Activated CD4-positive, alpha-beta memory T cell treated with anti-CD3 and anti-CD28 coated beads, Interleukin-2, amount 10 ng/mL, durations not matched to agents 7 days and 5 days (primary cell): ENCODE data around the gene DSG3. TPM values are rescaled to one million over a fixed set of nuclear protein-coding genes. Genes with fewer than 3 reads are reported as not detected.

ENCODE experiments used
- CTCF ChIA-PET: fragments of 350-600 bp; sonication (Branson Sonifier 250); formaldehyde crosslinking; loops from one replicate; lab custom pipeline; 2021; ENCODE audit warnings: antibody characterized with exemption, inconsistent platforms; lab: Charles Lee
- POLR2A ChIA-PET: fragments of 350-600 bp; sonication (Branson Sonifier 250); formaldehyde crosslinking; loops from one replicate; lab custom pipeline; 2021; ENCODE audit warnings: antibody characterized with exemption; lab: Charles Lee
- DNase-seq: peaks from one replicate; pipeline ENCODE4 v3.0.0-alpha.2; 2020
- H3K27ac Mint-ChIP-seq: one replicate; pipeline ENCODE4 v1.8.0; 2021; ENCODE audit warnings: mild to moderate bottlenecking, mixed read lengths
- H3K27me3 Mint-ChIP-seq: one replicate; pipeline ENCODE4 v1.8.0; 2021; ENCODE audit warnings: mixed read lengths
- H3K36me3 Mint-ChIP-seq: one replicate; pipeline ENCODE4 v1.8.0; 2021; ENCODE audit warnings: low read depth, mixed read lengths
- H3K4me1 Mint-ChIP-seq: one replicate; pipeline ENCODE4 v1.8.0; 2021; ENCODE audit warnings: mixed read lengths
- H3K4me3 Mint-ChIP-seq: one replicate; pipeline ENCODE4 v1.8.0; 2021; ENCODE audit warnings: mild to moderate bottlenecking, mixed read lengths
- H3K9me3 Mint-ChIP-seq: one replicate; pipeline ENCODE4 v1.8.0; 2021; ENCODE audit warnings: mixed read lengths
- total RNA-seq, 2 experiments: library from RNA; stranded (reverse); gene quantifications; one replicate each; pipeline ENCODE4 v1.2.3, GENCODE V29; 2021

DSG3 gene
- total RNA-seq, 2 experiments from 2014 or later = not detected

- no peak overlapping the region for H3K27ac Mint-ChIP-seq
- no peak for DNase-seq
Observed at GRCh38 chr18:31420524-31420923, 27.0 kb upstream of the DSG3 start.

GRCh38 chr18:31424383-31424988 lies 23.1 kb upstream of the DSG3 start:
- Mint-ChIP-seq H3K27me3 (no peaks in the 10 kb centered on the region), H3K4me1 (no peaks in the 10 kb centered on the region)
- CTCF ChIA-PET = interaction anchor here (0.7 kb wide), 1 partner anchor 300 kb away, joined by 5 read pairs; no protein-coding TSS in a partner anchor

More at GRCh38 chr18:31420524-31420923, 27.0 kb upstream of the DSG3 start:
- ChIA-PET POLR2A (no interaction called here), CTCF (no interaction called here)
- Mint-ChIP-seq H3K4me1 (no peaks in the 10 kb centered on the region), H3K9me3 (peaks cover 2% of the 10 kb centered on the region), H3K36me3 (no peaks in the 10 kb centered on the region), H3K27me3 (no peaks in the 10 kb centered on the region), H3K4me3 (no peak overlapping the region)

GRCh38 chr18:31426021-31426420 lies 21.5 kb upstream of the DSG3 start:
- CTCF ChIA-PET = no interaction called here
- H3K4me1 Mint-ChIP-seq = no peaks in the 10 kb centered on the region
- no peaks in the 10 kb centered on the region for H3K27me3 Mint-ChIP-seq
- H3K4me3 Mint-ChIP-seq = no peak overlapping the region
- DNase-seq = no peak
- POLR2A ChIA-PET = no interaction called here
- H3K27ac Mint-ChIP-seq = no peak overlapping the region
- no peaks in the 10 kb centered on the region for H3K9me3 Mint-ChIP-seq
- no peaks in the 10 kb centered on the region for H3K36me3 Mint-ChIP-seq

More at GRCh38 chr18:31424383-31424988, 23.1 kb upstream of the DSG3 start:
- H3K4me3 Mint-ChIP-seq = no peak overlapping the region
- POLR2A ChIA-PET = no interaction called here
- no peak for DNase-seq
- no peaks in the 10 kb centered on the region for H3K36me3 Mint-ChIP-seq
- no peak overlapping the region for H3K27ac Mint-ChIP-seq
- H3K9me3 Mint-ChIP-seq = no peaks in the 10 kb centered on the region

GRCh38 chr18:31426871-31427406 lies 20.6 kb upstream of the DSG3 start:
- no peak overlapping the region for H3K4me3 Mint-ChIP-seq
- POLR2A ChIA-PET = no interaction called here
- no peak for DNase-seq

GRCh38 chr18:31428211-31428610 lies 19.3 kb upstream of the DSG3 start:
- no peaks in the 10 kb centered on the region for H3K27me3 Mint-ChIP-seq
- CTCF ChIA-PET = no interaction called here
- no peaks in the 10 kb centered on the region for H3K36me3 Mint-ChIP-seq
- peaks cover 2% of the 10 kb centered on the region for H3K9me3 Mint-ChIP-seq
- H3K27ac Mint-ChIP-seq = no peak overlapping the region
- POLR2A ChIA-PET = no interaction called here
- no peaks in the 10 kb centered on the region for H3K4me1 Mint-ChIP-seq
- no peak overlapping the region for H3K4me3 Mint-ChIP-seq
- no peak for DNase-seq

More at GRCh38 chr18:31426871-31427406, 20.6 kb upstream of the DSG3 start:
- Mint-ChIP-seq H3K27me3 (no peaks in the 10 kb centered on the region), H3K27ac (no peak overlapping the region), H3K36me3 (no peaks in the 10 kb centered on the region), H3K4me1 (no peaks in the 10 kb centered on the region), H3K9me3 (peaks cover 2% of the 10 kb centered on the region)
- CTCF ChIA-PET = no interaction called here

- no peak for DNase-seq
- H3K36me3 Mint-ChIP-seq = no peaks in the 10 kb centered on the region
- H3K27ac Mint-ChIP-seq = no peak overlapping the region
- no peaks in the 10 kb centered on the region for H3K4me1 Mint-ChIP-seq
- no peak overlapping the region for H3K4me3 Mint-ChIP-seq
- CTCF ChIA-PET = no interaction called here
- no peaks in the 10 kb centered on the region for H3K27me3 Mint-ChIP-seq
- H3K9me3 Mint-ChIP-seq = peaks cover 2% of the 10 kb centered on the region
- POLR2A ChIA-PET = interaction anchor here (0.7 kb wide), 1 partner anchor 8 kb away, joined by 3 read pairs; no protein-coding TSS in a partner anchor
Observed at GRCh38 chr18:31429623-31430022, 17.9 kb upstream of the DSG3 start.

GRCh38 chr18:31430072-31430471 lies 17.5 kb upstream of the DSG3 start:
- no peaks in the 10 kb centered on the region for H3K4me1 Mint-ChIP-seq
- no peak overlapping the region for H3K4me3 Mint-ChIP-seq
- H3K27ac Mint-ChIP-seq = no peak overlapping the region
- peaks cover 2% of the 10 kb centered on the region for H3K9me3 Mint-ChIP-seq
- ChIA-PET POLR2A (interaction anchor here (0.7 kb wide), 1 partner anchor 9 kb away, joined by 3 read pairs; no protein-coding TSS in a partner anchor), CTCF (no interaction called here)
- H3K36me3 Mint-ChIP-seq = no peaks in the 10 kb centered on the region
- no peaks in the 10 kb centered on the region for H3K27me3 Mint-ChIP-seq
- DNase-seq = no peak

GRCh38 chr18:31430554-31430953 lies 17.0 kb upstream of the DSG3 start:
- Mint-ChIP-seq H3K27ac (no peak overlapping the region), H3K4me1 (no peaks in the 10 kb centered on the region), H3K9me3 (peaks cover 2% of the 10 kb centered on the region), H3K27me3 (no peaks in the 10 kb centered on the region), H3K4me3 (no peak overlapping the region), H3K36me3 (no peaks in the 10 kb centered on the region)
- no peak for DNase-seq
- CTCF ChIA-PET = no interaction called here
- POLR2A ChIA-PET = interaction anchor here (0.7 kb wide), 1 partner anchor 9 kb away, joined by 3 read pairs; no protein-coding TSS in a partner anchor

GRCh38 chr18:31432316-31432715 lies 15.2 kb upstream of the DSG3 start:
- Mint-ChIP-seq H3K4me3 (no peak overlapping the region), H3K9me3 (peaks cover 2% of the 10 kb centered on the region), H3K27ac (no peak overlapping the region), H3K36me3 (no peaks in the 10 kb centered on the region), H3K27me3 (no peaks in the 10 kb centered on the region), H3K4me1 (no peaks in the 10 kb centered on the region)
- ChIA-PET CTCF (no interaction called here), POLR2A (no interaction called here)
- DNase-seq = no peak

- Mint-ChIP-seq H3K27me3 (no peaks in the 10 kb centered on the region), H3K27ac (no peak overlapping the region), H3K4me3 (no peak overlapping the region), H3K4me1 (no peaks in the 10 kb centered on the region), H3K36me3 (no peaks in the 10 kb centered on the region), H3K9me3 (no peaks in the 10 kb centered on the region)
- DNase-seq = no peak
- ChIA-PET POLR2A (no interaction called here), CTCF (interaction anchor here (0.8 kb wide), 1 partner anchor 12 kb away, joined by 3 read pairs; no protein-coding TSS in a partner anchor)
Observed at GRCh38 chr18:31436825-31437224, 10.7 kb upstream of the DSG3 start.

- ChIA-PET CTCF (no interaction called here), POLR2A (no interaction called here)
- Mint-ChIP-seq H3K4me1 (no peaks in the 10 kb centered on the region), H3K9me3 (no peaks in the 10 kb centered on the region), H3K4me3 (no peak overlapping the region), H3K27ac (no peak overlapping the region), H3K27me3 (no peaks in the 10 kb centered on the region), H3K36me3 (no peaks in the 10 kb centered on the region)
- no peak for DNase-seq
Observed at GRCh38 chr18:31438402-31438801, 9.1 kb upstream of the DSG3 start.

- Mint-ChIP-seq H3K9me3 (no peaks in the 10 kb centered on the region), H3K4me1 (no peaks in the 10 kb centered on the region), H3K27ac (no peak overlapping the region), H3K36me3 (no peaks in the 10 kb centered on the region), H3K4me3 (no peak overlapping the region), H3K27me3 (no peaks in the 10 kb centered on the region)
- DNase-seq = no peak
- ChIA-PET POLR2A (no interaction called here), CTCF (no interaction called here)
Observed at GRCh38 chr18:31439807-31440325, 7.7 kb upstream of the DSG3 start.

- CTCF ChIA-PET = no interaction called here
- Mint-ChIP-seq H3K27ac (no peak overlapping the region), H3K4me3 (no peak overlapping the region), H3K27me3 (no peaks in the 10 kb centered on the region), H3K36me3 (no peaks in the 10 kb centered on the region), H3K4me1 (no peaks in the 10 kb centered on the region), H3K9me3 (no peaks in the 10 kb centered on the region)
- DNase-seq = no peak
- POLR2A ChIA-PET = no interaction called here
Observed at GRCh38 chr18:31440787-31441186, 6.8 kb upstream of the DSG3 start.
